Smooth muscle cell (in vitro differentiated cells): ENCODE results near the gene MAP2K5. TPM values are rescaled to one million over a fixed set of nuclear protein-coding genes. Genes with fewer than 3 reads are reported as not detected.

ENCODE experiments used
- DNase-seq: peaks from one replicate; lab custom pipeline; 2025; ENCODE audit not compliant: unreplicated experiment; lab: John Stamatoyannopoulos, UW
- H2AFZ ChIP-seq: fragments of 200-600 bp; sonication (generic); 2 replicates; pipeline ENCODE4 v1.6.0; 2016; ENCODE audit warnings: antibody characterized with exemption, low read depth, mild to moderate bottlenecking
- H3F3A ChIP-seq: fragments of 200-600 bp; sonication (generic); 2 replicates; pipeline ENCODE4 v1.6.0; 2017; ENCODE audit warnings: antibody characterized with exemption, low read depth
- H3K27ac ChIP-seq: fragments of 200-600 bp; sonication (generic); 2 replicates; pipeline ENCODE4 v1.5.1; 2016; ENCODE audit warnings: low read depth, mild to moderate bottlenecking
- H3K27me3 ChIP-seq: fragments of 200-600 bp; sonication (generic); 2 replicates; pipeline ENCODE4 v1.6.1; 2016; ENCODE audit warnings: low read depth, mild to moderate bottlenecking
- H3K36me3 ChIP-seq: fragments of 200-600 bp; sonication (generic); 2 replicates; pipeline ENCODE4 v1.5.1; 2016; ENCODE audit warnings: low read depth
- H3K4me1 ChIP-seq: fragments of 200-600 bp; sonication (generic); 2 replicates; pipeline ENCODE4 v1.5.1; 2016; ENCODE audit warnings: low read depth
- H3K4me2 ChIP-seq: fragments of 200-600 bp; sonication (generic); 2 replicates; pipeline ENCODE4 v1.6.0; 2016; ENCODE audit warnings: mild to moderate bottlenecking
- H3K4me3 ChIP-seq: fragments of 200-600 bp; sonication (generic); 2 replicates; pipeline ENCODE4 v1.5.1; 2016; ENCODE audit warnings: mild to moderate bottlenecking
- H3K79me2 ChIP-seq: fragments of 200-600 bp; sonication (generic); 2 replicates; pipeline ENCODE4 v1.6.0; 2016; ENCODE audit warnings: low read depth, mild to moderate bottlenecking
- H3K9ac ChIP-seq: fragments of 200-600 bp; sonication (generic); 2 replicates; pipeline ENCODE4 v1.6.0; 2016; ENCODE audit warnings: low read depth
- H3K9me3 ChIP-seq: fragments of 200-600 bp; sonication (generic); replicated peaks from 2 replicates; pipeline ENCODE4 v1.5.1; 2016; ENCODE audit warnings: low read depth
- H4K20me1 ChIP-seq: fragments of 200-600 bp; sonication (generic); 2 replicates; pipeline ENCODE4 v1.6.0; 2016; ENCODE audit warnings: low read depth
- CTCF ChIP-seq: fragments of 200-600 bp; sonication (generic); IDR thresholded peaks from 2 replicates; pipeline ENCODE4 v1.5.1; 2017; ENCODE audit warnings: borderline replicate concordance, mild to moderate bottlenecking, antibody characterized with exemption; ENCODE audit not compliant: insufficient read depth, poor library complexity, severe bottlenecking
- WGBS: methylation state at CpG from one replicate; pipeline ENCODE4 v1.1.7; 2016; ENCODE audit warnings: low lambda C conversion rate; 5-methylcytosine and 5-hydroxymethylcytosine counted together
- polyA plus RNA-seq: library from polyadenylated mRNA; unstranded; fragments of >200 nt; fragmentation: Nextera tagmentation; extraction: Ambion mirVana; gene quantifications from 2 replicates; pipeline ENCODE4 v1.2.1, GENCODE V29; 2016
- total RNA-seq: library from RNA; depleted of rRNA; stranded (reverse); fragments of >200 nt; gene quantifications from 2 replicates; pipeline ENCODE4 v1.2.3, GENCODE V29; 2014

The MAP2K5 gene
- total and polyA plus RNA-seq, 2 experiments from 2014 or later: 4.4 to 7.4 TPM

GRCh38 chr15:67768313-67768977 is 225.9 kb downstream of the MAP2K5 start:
- Histone ChIP-seq H3K9ac (no peak overlapping the region), H2AFZ (no peak overlapping the region), H3K27me3 (peaks cover 23% of the 10 kb centered on the region), H3K4me3 (no peak overlapping the region), H3F3A (no peaks in the 10 kb centered on the region), H3K9me3 (no peaks in the 10 kb centered on the region), H3K36me3 (no peaks in the 10 kb centered on the region), H3K27ac (no peak overlapping the region), H4K20me1 (no peaks in the 10 kb centered on the region), H3K4me1 (peaks cover 5% of the 10 kb centered on the region), H3K4me2 (no peak overlapping the region), H3K79me2 (no peaks in the 10 kb centered on the region)
- 83% methylated on average over 7 of the region's 7 CpGs for WGBS
- no peak for DNase-seq
- TF ChIP-seq CTCF: no peak

GRCh38 chr15:67769497-67770357 is 227.2 kb downstream of the MAP2K5 start:
- Histone ChIP-seq H3K79me2 (no peaks in the 10 kb centered on the region), H3K4me3 (no peak overlapping the region), H3K36me3 (no peaks in the 10 kb centered on the region), H3K4me2 (no peak overlapping the region), H3K9ac (no peak overlapping the region), H4K20me1 (no peaks in the 10 kb centered on the region), H3K27ac (no peak overlapping the region), H3K9me3 (no peaks in the 10 kb centered on the region), H3F3A (no peaks in the 10 kb centered on the region), H2AFZ (no peak overlapping the region), H3K4me1 (peaks cover 5% of the 10 kb centered on the region), H3K27me3 (peaks cover 27% of the 10 kb centered on the region)
- no peak for DNase-seq
- 83% methylated on average over 13 of the region's 13 CpGs for WGBS
- TF ChIP-seq CTCF: no peak

- Histone ChIP-seq H3K4me3 (no peak overlapping the region), H3K4me1 (peaks cover 5% of the 10 kb centered on the region), H4K20me1 (no peaks in the 10 kb centered on the region), H3K4me2 (no peak overlapping the region), H3K36me3 (no peaks in the 10 kb centered on the region), H3K9me3 (no peaks in the 10 kb centered on the region), H3K27ac (no peak overlapping the region), H3K27me3 (peaks cover 27% of the 10 kb centered on the region), H3K79me2 (no peaks in the 10 kb centered on the region), H3K9ac (no peak overlapping the region), H3F3A (no peaks in the 10 kb centered on the region), H2AFZ (no peak overlapping the region)
- 92% methylated on average over 3 of the region's 3 CpGs for WGBS
- no peak for DNase-seq
- no peak for TF ChIP-seq CTCF
Measured at GRCh38 chr15:67770358-67770628, 227.8 kb downstream of the MAP2K5 start.
